ENCODE data around the gene LDHB. TPM values are rescaled to one million over a fixed set of nuclear protein-coding genes. Genes with fewer than 3 reads are reported as not detected.

LDHB gene
- total RNA-seq, 2 donors from 2014 or later: 330 to 565 TPM

DNA sequence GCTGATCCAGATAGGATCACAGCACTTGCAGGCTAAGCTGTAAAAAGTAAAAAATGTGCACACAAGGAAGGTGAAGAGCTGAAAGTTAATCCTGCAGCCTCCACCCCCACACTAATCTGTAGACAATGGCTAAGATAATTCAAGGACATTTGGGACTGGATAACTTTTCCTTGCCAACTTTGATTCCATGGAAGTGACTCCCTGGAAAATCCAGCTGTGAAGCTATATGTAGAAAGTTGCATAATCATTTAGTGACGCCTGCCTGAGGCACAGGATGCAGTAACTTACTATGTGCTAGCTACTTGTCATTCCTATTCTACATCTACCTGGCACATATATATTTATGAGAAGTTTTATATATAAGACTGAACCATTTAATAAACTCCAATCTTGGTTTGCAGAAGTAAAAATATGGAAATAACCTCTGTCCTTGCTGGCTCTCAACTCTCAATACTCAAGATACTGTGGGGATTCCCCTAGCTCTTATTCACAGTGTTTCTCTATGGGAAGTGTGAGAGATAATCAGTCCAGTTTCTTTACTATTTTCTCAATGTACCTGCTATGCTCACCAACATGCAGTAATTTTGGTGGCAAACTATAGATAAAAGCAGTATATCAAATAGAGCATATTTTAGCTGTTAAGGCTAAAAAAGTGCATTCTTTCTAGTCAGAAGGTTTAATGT, 14.8 kb downstream of the LDHB start:
- no peak for DNase-seq
- intact Hi-C loops (cut with DNase I): no loop called here
- Histone ChIP-seq H3K27me3 (no peaks in the 10 kb centered on the region), H3K36me3 (peaks cover 6% of the 10 kb centered on the region), H3K4me3 (no peak overlapping the region), H3K9me3 (no peaks in the 10 kb centered on the region), H3K4me1 (no peaks in the 10 kb centered on the region), H3K27ac (no peak overlapping the region), H3K9ac (ENCODE audit: low read depth in 2 of 2, low read length in 2 of 2) (no peak overlapping the region)
- TF ChIP-seq, protein P1, sequence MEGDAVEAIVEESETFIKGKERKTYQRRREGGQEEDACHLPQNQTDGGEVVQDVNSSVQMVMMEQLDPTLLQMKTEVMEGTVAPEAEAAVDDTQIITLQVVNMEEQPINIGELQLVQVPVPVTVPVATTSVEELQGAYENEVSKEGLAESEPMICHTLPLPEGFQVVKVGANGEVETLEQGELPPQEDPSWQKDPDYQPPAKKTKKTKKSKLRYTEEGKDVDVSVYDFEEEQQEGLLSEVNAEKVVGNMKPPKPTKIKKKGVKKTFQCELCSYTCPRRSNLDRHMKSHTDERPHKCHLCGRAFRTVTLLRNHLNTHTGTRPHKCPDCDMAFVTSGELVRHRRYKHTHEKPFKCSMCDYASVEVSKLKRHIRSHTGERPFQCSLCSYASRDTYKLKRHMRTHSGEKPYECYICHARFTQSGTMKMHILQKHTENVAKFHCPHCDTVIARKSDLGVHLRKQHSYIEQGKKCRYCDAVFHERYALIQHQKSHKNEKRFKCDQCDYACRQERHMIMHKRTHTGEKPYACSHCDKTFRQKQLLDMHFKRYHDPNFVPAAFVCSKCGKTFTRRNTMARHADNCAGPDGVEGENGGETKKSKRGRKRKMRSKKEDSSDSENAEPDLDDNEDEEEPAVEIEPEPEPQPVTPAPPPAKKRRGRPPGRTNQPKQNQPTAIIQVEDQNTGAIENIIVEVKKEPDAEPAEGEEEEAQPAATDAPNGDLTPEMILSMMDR (IDR thresholded peaks at IDR 0.05): no peak

DNA sequence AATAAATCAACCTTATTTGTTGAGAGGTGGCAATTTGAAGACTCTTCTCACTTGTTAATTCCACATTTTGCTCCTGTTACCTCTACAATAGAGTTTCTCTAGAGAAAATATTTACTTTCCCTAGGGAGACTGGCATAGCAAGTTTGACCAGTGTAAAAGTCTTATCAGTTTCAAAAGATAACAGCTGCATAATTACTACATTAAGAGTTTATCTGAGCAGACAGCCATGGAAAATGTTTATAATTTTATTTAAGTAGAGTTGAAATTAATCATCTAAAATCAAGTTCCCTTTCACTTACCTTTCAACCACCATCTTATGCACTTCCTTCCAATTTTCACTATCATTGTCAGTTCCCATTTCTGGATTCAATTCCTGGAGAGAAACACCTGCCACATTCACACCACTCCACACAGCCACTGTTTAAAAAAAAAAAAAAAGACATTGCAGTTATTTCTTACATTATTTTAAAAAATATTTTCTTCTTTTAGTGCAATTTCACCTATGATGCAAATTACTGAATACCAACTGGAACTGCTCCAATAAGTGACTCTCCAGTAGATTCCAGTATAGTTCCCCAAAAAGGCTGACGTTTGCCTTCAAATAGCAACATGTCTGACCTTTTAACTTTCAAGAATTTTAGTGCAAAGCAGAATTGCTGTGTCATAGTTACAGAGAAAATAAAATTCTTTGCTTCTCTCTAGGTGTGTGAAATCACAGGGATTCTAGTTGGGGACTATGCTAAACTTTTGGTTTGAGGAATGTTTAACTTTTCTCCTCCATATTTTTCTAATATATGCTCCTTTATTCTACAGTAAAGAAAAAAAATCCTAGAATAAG, 19.4 kb downstream of the LDHB start:
- H3K27me3 ChIP-seq: no peaks in the 10 kb centered on the region
- DNase-seq: no peak
- H3K36me3 ChIP-seq: peaks cover 6% of the 10 kb centered on the region
- TF ChIP-seq, protein P1 (IDR thresholded peaks at IDR 0.05): no peak
- H3K9me3 ChIP-seq: no peaks in the 10 kb centered on the region
- H3K27ac ChIP-seq: no peak overlapping the region
- no peaks in the 10 kb centered on the region for H3K4me1 ChIP-seq
- intact Hi-C loops (cut with DNase I): no loop called here
- H3K4me3 ChIP-seq: no peak overlapping the region
- H3K9ac ChIP-seq (ENCODE audit: low read depth in 2 of 2, low read length in 2 of 2): no peak overlapping the region

DNA sequence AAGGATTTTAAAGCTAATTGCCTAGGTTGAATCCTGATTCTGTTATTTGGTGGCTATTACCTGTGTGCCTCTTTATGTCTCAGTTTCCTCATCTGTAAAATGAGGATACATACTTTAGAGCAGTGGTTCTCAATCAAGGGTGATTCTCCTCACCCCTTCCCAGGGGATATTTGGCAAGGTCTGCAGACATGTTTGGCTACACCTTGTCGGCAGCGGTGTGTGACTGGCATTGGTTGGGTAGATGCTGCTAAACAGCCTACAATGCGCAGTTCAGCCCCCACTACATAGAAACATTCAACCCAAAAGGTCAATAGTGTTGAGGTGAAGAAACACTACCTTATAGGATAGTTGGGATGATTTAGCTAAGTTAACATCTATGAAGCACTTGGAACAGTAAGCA, 23.4 kb downstream of the LDHB start:
- H3K27ac ChIP-seq: no peak overlapping the region
- DNase-seq: no peak
- no peaks in the 10 kb centered on the region for H3K27me3 ChIP-seq
- no peak overlapping the region for H3K4me3 ChIP-seq
- TF ChIP-seq, protein P1 (IDR thresholded peaks at IDR 0.05): no peak
- no peaks in the 10 kb centered on the region for H3K36me3 ChIP-seq
- H3K4me1 ChIP-seq: no peaks in the 10 kb centered on the region
- H3K9ac ChIP-seq (ENCODE audit: low read depth in 2 of 2, low read length in 2 of 2): no peak overlapping the region
- intact Hi-C loops (cut with DNase I): no loop called here
- H3K9me3 ChIP-seq: no peaks in the 10 kb centered on the region

DNA sequence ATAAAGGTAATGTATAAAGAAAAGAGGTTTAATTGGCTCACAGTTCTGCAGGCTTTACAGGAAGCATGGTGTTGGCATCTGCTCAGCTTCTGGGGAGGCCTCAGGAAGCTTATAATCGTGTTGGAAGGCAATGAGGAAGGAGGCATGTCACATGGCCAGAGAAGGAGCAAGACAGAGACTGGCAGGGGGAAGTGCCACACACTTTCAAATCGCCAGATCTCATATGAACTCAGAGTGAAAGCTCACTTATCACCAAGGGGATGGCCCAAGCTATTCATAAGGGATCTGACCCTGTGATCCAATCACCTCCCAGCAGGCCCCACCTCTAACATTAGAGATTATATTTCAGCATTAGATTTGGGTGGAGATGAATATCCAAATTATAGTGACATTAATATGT, 26.3 kb downstream of the LDHB start:
- TF ChIP-seq, protein P1 (IDR thresholded peaks at IDR 0.05): no peak
- Histone ChIP-seq H3K9ac (ENCODE audit: low read depth in 2 of 2, low read length in 2 of 2) (no peak overlapping the region), H3K4me3 (no peak overlapping the region), H3K4me1 (no peaks in the 10 kb centered on the region), H3K36me3 (no peaks in the 10 kb centered on the region), H3K27me3 (no peaks in the 10 kb centered on the region), H3K27ac (no peak overlapping the region), H3K9me3 (no peaks in the 10 kb centered on the region)
- no peak for DNase-seq
- intact Hi-C loops (cut with DNase I): no loop called here

DNA sequence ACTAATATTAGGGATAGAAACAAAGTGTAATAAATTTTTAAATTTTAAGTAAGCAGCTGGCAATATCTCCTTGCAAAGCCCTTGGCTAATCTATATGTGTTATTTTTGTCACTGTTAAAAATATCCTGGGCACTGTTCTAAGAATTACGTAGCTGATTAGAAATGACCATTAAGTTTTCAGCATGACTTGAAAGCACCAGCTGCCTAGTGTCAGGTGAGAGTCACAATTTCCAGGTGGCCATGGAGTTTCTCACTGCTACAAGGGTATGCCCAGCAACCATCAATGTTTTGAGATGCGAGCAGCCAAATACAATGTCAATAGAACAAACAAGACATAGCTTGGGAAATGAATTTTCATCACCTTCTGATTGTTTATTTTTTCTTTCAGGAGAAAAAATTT, 29.7 kb downstream of the LDHB start:
- no peaks in the 10 kb centered on the region for H3K27me3 ChIP-seq
- H3K4me3 ChIP-seq: no peak overlapping the region
- H3K27ac ChIP-seq: no peak overlapping the region
- DNase-seq: no peak
- H3K9me3 ChIP-seq: no peaks in the 10 kb centered on the region
- no peaks in the 10 kb centered on the region for H3K4me1 ChIP-seq
- intact Hi-C loops (cut with DNase I): no loop called here
- TF ChIP-seq, protein P1 (IDR thresholded peaks at IDR 0.05): no peak
- H3K9ac ChIP-seq (ENCODE audit: low read depth in 2 of 2, low read length in 2 of 2): no peak overlapping the region
- H3K36me3 ChIP-seq: no peaks in the 10 kb centered on the region

Measured in colonic mucosa (tissue), 4 donors.